Activated T-cell treated with anti-CD3 and anti-CD28 coated beads for 24 hours (primary cell): ENCODE measurements around the gene B3GNT7.
"Not testable (repeated sequence)": the region's sequence is repeated elsewhere in the genome, so short reads cannot be mapped to it uniquely, and the experiment has no call there.

Experiments
- DNase-seq: peaks from one replicate; pipeline ENCODE4 v3.0.0-alpha.2; 2020; ENCODE audit warnings: low read depth

Gene B3GNT7

GRCh38 chr2:231367178-231367577 lies 28.3 kb upstream of the B3GNT7 start:
- DNase-seq, result no peak

- DNase-seq, result no peak
Observed at GRCh38 chr2:231369580-231370428, 25.7 kb upstream of the B3GNT7 start.

GRCh38 chr2:231370429-231370748 lies 25.1 kb upstream of the B3GNT7 start:
- DNase-seq, result no peak

GRCh38 chr2:231370749-231371429 lies 24.6 kb upstream of the B3GNT7 start:
- no peak for DNase-seq

GRCh38 chr2:231371430-231372054 lies 24.0 kb upstream of the B3GNT7 start:
- DNase-seq, result no peak

GRCh38 chr2:231372326-231372725 lies 23.2 kb upstream of the B3GNT7 start:
- no peak for DNase-seq

- no peak for DNase-seq
Observed at GRCh38 chr2:231373184-231373583, 22.3 kb upstream of the B3GNT7 start.

- DNase-seq, result no peak
Observed at GRCh38 chr2:231373786-231374349, 21.6 kb upstream of the B3GNT7 start.

GRCh38 chr2:231374771-231375170 lies 20.7 kb upstream of the B3GNT7 start:
- no peak for DNase-seq

- not testable (repeated sequence) for DNase-seq
Observed at GRCh38 chr2:231375994-231376615, 19.4 kb upstream of the B3GNT7 start.

- no peak for DNase-seq
Observed at GRCh38 chr2:231376857-231377256, 18.7 kb upstream of the B3GNT7 start.

- DNase-seq, result no peak
Observed at GRCh38 chr2:231378026-231378722, 17.3 kb upstream of the B3GNT7 start.

- DNase-seq, result no peak
Observed at GRCh38 chr2:231379266-231380215, 16.0 kb upstream of the B3GNT7 start.

GRCh38 chr2:231380307-231380706 lies 15.2 kb upstream of the B3GNT7 start:
- no peak for DNase-seq

- DNase-seq, result no peak
Observed at GRCh38 chr2:231380991-231381847, 14.3 kb upstream of the B3GNT7 start.

GRCh38 chr2:231382116-231382515 lies 13.4 kb upstream of the B3GNT7 start:
- DNase-seq, result no peak

- no peak for DNase-seq
Observed at GRCh38 chr2:231383416-231384108, 11.9 kb upstream of the B3GNT7 start.

- DNase-seq, result no peak
Observed at GRCh38 chr2:231384109-231384435, 11.4 kb upstream of the B3GNT7 start.

- no peak for DNase-seq
Observed at GRCh38 chr2:231384970-231385369, 10.5 kb upstream of the B3GNT7 start.
